ENCODE results near the gene TP53I13.

The TP53I13 gene

GRCh38 chr17:29595107-29595942 lies 26.8 kb downstream of the TP53I13 start:
- H3K36me3 ChIP-seq (ENCODE audit: control insufficient read depth, insufficient read depth, low read length) = no peaks in the 10 kb centered on the region
- no peak overlapping the region for H3K27ac ChIP-seq (ENCODE audit: insufficient read depth, low read depth, low read length, poor library complexity, severe bottlenecking)
- H3K4me3 ChIP-seq (ENCODE audit: insufficient read depth, low read depth, low read length) = no peak overlapping the region
- H3K9me3 ChIP-seq (ENCODE audit: control insufficient read depth, low read length) = no peaks in the 10 kb centered on the region
- peaks cover 56% of the 10 kb centered on the region for H3K4me1 ChIP-seq (ENCODE audit: control insufficient read depth, insufficient read depth, low read length)
- WGBS, 2 experiments = 70 to 74% methylated on average over 7 of the region's 7 CpGs
- H3K27me3 ChIP-seq (ENCODE audit: control insufficient read depth, insufficient read depth, low read length, poor library complexity, severe bottlenecking) = peaks cover 11% of the 10 kb centered on the region

- no peaks in the 10 kb centered on the region for H3K9me3 ChIP-seq (ENCODE audit: control insufficient read depth, low read length)
- H3K4me3 ChIP-seq (ENCODE audit: insufficient read depth, low read depth, low read length) = no peak overlapping the region
- no peaks in the 10 kb centered on the region for H3K36me3 ChIP-seq (ENCODE audit: control insufficient read depth, insufficient read depth, low read length)
- no peak overlapping the region for H3K27ac ChIP-seq (ENCODE audit: insufficient read depth, low read depth, low read length, poor library complexity, severe bottlenecking)
- WGBS, 2 experiments = 84 to 86% methylated on average over 12 of the region's 12 CpGs
- H3K4me1 ChIP-seq (ENCODE audit: control insufficient read depth, insufficient read depth, low read length) = peaks cover 51% of the 10 kb centered on the region
- peaks cover 6% of the 10 kb centered on the region for H3K27me3 ChIP-seq (ENCODE audit: control insufficient read depth, insufficient read depth, low read length, poor library complexity, severe bottlenecking)
These were observed 27.7 kb downstream of the TP53I13 start for GRCh38 chr17:29595943-29596774.

- peaks cover 6% of the 10 kb centered on the region for H3K27me3 ChIP-seq (ENCODE audit: control insufficient read depth, insufficient read depth, low read length, poor library complexity, severe bottlenecking)
- WGBS, 2 experiments = 46 to 50% methylated on average over 9 of the region's 9 CpGs
- H3K9me3 ChIP-seq (ENCODE audit: control insufficient read depth, low read length) = no peaks in the 10 kb centered on the region
- no peaks in the 10 kb centered on the region for H3K36me3 ChIP-seq (ENCODE audit: control insufficient read depth, insufficient read depth, low read length)
- H3K27ac ChIP-seq (ENCODE audit: insufficient read depth, low read depth, low read length, poor library complexity, severe bottlenecking) = no peak overlapping the region
- peaks cover 51% of the 10 kb centered on the region for H3K4me1 ChIP-seq (ENCODE audit: control insufficient read depth, insufficient read depth, low read length)
- no peak overlapping the region for H3K4me3 ChIP-seq (ENCODE audit: insufficient read depth, low read depth, low read length)
These were observed 28.3 kb downstream of the TP53I13 start for GRCh38 chr17:29596811-29597210.

- Histone ChIP-seq H3K9me3 (ENCODE audit: control insufficient read depth, low read length) (no peaks in the 10 kb centered on the region), H3K27ac (ENCODE audit: insufficient read depth, low read depth, low read length, poor library complexity, severe bottlenecking) (peak overlapping the region; percentile 16), H3K4me3 (ENCODE audit: insufficient read depth, low read depth, low read length) (no peak overlapping the region), H3K4me1 (ENCODE audit: control insufficient read depth, insufficient read depth, low read length) (peaks cover 45% of the 10 kb centered on the region), H3K36me3 (ENCODE audit: control insufficient read depth, insufficient read depth, low read length) (no peaks in the 10 kb centered on the region), H3K27me3 (ENCODE audit: control insufficient read depth, insufficient read depth, low read length, poor library complexity, severe bottlenecking) (peaks cover 6% of the 10 kb centered on the region)
- WGBS, 2 experiments = 32 to 38% methylated on average over 13 of the region's 13 CpGs
These were observed 29.1 kb downstream of the TP53I13 start for GRCh38 chr17:29597361-29598172.

- no peaks in the 10 kb centered on the region for H3K9me3 ChIP-seq (ENCODE audit: control insufficient read depth, low read length)
- 96 to 97% methylated on average over 6 of the region's 6 CpGs for WGBS, 2 experiments
These were observed 34.7 kb downstream of the TP53I13 start for GRCh38 chr17:29603109-29603674.

GRCh38 chr17:29607557-29608195 lies 39.2 kb downstream of the TP53I13 start:
- H3K4me3 ChIP-seq (ENCODE audit: insufficient read depth, low read depth, low read length) = no peak overlapping the region
- H3K4me1 ChIP-seq (ENCODE audit: control insufficient read depth, insufficient read depth, low read length) = no peaks in the 10 kb centered on the region
- WGBS, 2 experiments = 90% methylated on average over 29 of the region's 29 CpGs
- no peak overlapping the region for H3K27ac ChIP-seq (ENCODE audit: insufficient read depth, low read depth, low read length, poor library complexity, severe bottlenecking)
- H3K9me3 ChIP-seq (ENCODE audit: control insufficient read depth, low read length) = no peaks in the 10 kb centered on the region
- no peaks in the 10 kb centered on the region for H3K36me3 ChIP-seq (ENCODE audit: control insufficient read depth, insufficient read depth, low read length)
- H3K27me3 ChIP-seq (ENCODE audit: control insufficient read depth, insufficient read depth, low read length, poor library complexity, severe bottlenecking) = peaks cover 2% of the 10 kb centered on the region

More at GRCh38 chr17:29603109-29603674, 34.7 kb downstream of the TP53I13 start:
- Histone ChIP-seq H3K4me1 (ENCODE audit: control insufficient read depth, insufficient read depth, low read length) (peaks cover under 1% of the 10 kb centered on the region), H3K27me3 (ENCODE audit: control insufficient read depth, insufficient read depth, low read length, poor library complexity, severe bottlenecking) (no peaks in the 10 kb centered on the region), H3K27ac (ENCODE audit: insufficient read depth, low read depth, low read length, poor library complexity, severe bottlenecking) (no peak overlapping the region), H3K36me3 (ENCODE audit: control insufficient read depth, insufficient read depth, low read length) (no peaks in the 10 kb centered on the region), H3K4me3 (ENCODE audit: insufficient read depth, low read depth, low read length) (no peak overlapping the region)

GRCh38 chr17:29608986-29609385 lies 40.5 kb downstream of the TP53I13 start:
- H3K27ac ChIP-seq (ENCODE audit: insufficient read depth, low read depth, low read length, poor library complexity, severe bottlenecking) = no peak overlapping the region
- 92 to 95% methylated on average over 15 of the region's 15 CpGs for WGBS, 2 experiments
- no peaks in the 10 kb centered on the region for H3K9me3 ChIP-seq (ENCODE audit: control insufficient read depth, low read length)
- no peaks in the 10 kb centered on the region for H3K36me3 ChIP-seq (ENCODE audit: control insufficient read depth, insufficient read depth, low read length)
- no peak overlapping the region for H3K4me3 ChIP-seq (ENCODE audit: insufficient read depth, low read depth, low read length)
- peaks cover 14% of the 10 kb centered on the region for H3K27me3 ChIP-seq (ENCODE audit: control insufficient read depth, insufficient read depth, low read length, poor library complexity, severe bottlenecking)
- peaks cover 5% of the 10 kb centered on the region for H3K4me1 ChIP-seq (ENCODE audit: control insufficient read depth, insufficient read depth, low read length)

GRCh38 chr17:29610395-29610794 lies 41.9 kb downstream of the TP53I13 start:
- H3K4me1 ChIP-seq (ENCODE audit: control insufficient read depth, insufficient read depth, low read length) = peaks cover 15% of the 10 kb centered on the region
- peaks cover 28% of the 10 kb centered on the region for H3K27me3 ChIP-seq (ENCODE audit: control insufficient read depth, insufficient read depth, low read length, poor library complexity, severe bottlenecking)
- H3K27ac ChIP-seq (ENCODE audit: insufficient read depth, low read depth, low read length, poor library complexity, severe bottlenecking) = no peak overlapping the region
- H3K36me3 ChIP-seq (ENCODE audit: control insufficient read depth, insufficient read depth, low read length) = no peaks in the 10 kb centered on the region
- 88 to 93% methylated on average over 3 of the region's 3 CpGs for WGBS, 2 experiments
- H3K4me3 ChIP-seq (ENCODE audit: insufficient read depth, low read depth, low read length) = no peak overlapping the region
- H3K9me3 ChIP-seq (ENCODE audit: control insufficient read depth, low read length) = no peaks in the 10 kb centered on the region

- Histone ChIP-seq H3K9me3 (ENCODE audit: control insufficient read depth, low read length) (no peaks in the 10 kb centered on the region), H3K36me3 (ENCODE audit: control insufficient read depth, insufficient read depth, low read length) (no peaks in the 10 kb centered on the region), H3K27me3 (ENCODE audit: control insufficient read depth, insufficient read depth, low read length, poor library complexity, severe bottlenecking) (peaks cover 39% of the 10 kb centered on the region), H3K4me3 (ENCODE audit: insufficient read depth, low read depth, low read length) (no peak overlapping the region), H3K4me1 (ENCODE audit: control insufficient read depth, insufficient read depth, low read length) (peaks cover 17% of the 10 kb centered on the region), H3K27ac (ENCODE audit: insufficient read depth, low read depth, low read length, poor library complexity, severe bottlenecking) (no peak overlapping the region)
- 95 to 96% methylated on average over 11 of the region's 11 CpGs for WGBS, 2 experiments
These were observed 43.0 kb downstream of the TP53I13 start for GRCh38 chr17:29611351-29612093.
